ENCODE results near the gene RNU5B-1. TPM values are rescaled to one million over a fixed set of nuclear protein-coding genes. Genes with fewer than 3 reads are reported as not detected.

The RNU5B-1 gene
- total RNA-seq = not detected in 2 replicates

DNA sequence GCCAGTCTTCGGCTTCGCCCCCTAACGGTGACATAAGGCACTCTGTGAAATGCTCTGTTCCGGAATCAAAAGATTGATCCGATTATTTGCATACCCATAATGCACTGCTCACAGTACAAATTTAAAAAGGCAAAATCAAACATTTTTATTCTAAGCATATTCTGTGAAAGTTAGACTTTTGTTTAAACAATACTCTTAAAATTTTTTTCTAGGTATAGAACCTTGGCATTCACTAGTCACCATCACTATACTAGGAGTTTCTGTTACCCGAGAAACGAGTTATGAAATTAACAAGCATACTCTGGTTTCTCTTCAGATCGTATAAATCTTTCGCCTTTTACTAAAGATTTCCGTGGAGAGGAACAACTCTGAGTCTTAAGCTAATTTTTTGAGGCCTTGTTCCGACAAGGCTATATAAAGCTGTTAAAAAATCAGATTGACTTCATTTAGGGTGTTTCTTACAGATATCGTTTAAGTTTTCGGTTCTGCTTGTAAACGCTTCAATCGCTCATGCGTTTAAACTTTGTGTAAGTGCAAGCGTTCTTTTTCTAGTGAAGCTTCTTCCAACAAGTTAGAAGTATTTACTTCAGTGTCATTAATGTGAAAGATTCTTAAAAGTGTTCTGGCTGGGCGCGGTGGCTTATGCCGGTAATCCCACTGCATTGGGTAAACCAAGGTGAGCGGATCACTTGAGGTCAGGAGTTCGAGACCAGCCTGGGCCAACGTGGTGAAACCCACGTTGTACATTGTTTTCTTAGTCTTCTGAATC is at the start of gene RNU5B-1:
Gene RNU5B-1 (plus strand): TSS at position 297 of the 769 bp plus-strand sequence.

DNA sequence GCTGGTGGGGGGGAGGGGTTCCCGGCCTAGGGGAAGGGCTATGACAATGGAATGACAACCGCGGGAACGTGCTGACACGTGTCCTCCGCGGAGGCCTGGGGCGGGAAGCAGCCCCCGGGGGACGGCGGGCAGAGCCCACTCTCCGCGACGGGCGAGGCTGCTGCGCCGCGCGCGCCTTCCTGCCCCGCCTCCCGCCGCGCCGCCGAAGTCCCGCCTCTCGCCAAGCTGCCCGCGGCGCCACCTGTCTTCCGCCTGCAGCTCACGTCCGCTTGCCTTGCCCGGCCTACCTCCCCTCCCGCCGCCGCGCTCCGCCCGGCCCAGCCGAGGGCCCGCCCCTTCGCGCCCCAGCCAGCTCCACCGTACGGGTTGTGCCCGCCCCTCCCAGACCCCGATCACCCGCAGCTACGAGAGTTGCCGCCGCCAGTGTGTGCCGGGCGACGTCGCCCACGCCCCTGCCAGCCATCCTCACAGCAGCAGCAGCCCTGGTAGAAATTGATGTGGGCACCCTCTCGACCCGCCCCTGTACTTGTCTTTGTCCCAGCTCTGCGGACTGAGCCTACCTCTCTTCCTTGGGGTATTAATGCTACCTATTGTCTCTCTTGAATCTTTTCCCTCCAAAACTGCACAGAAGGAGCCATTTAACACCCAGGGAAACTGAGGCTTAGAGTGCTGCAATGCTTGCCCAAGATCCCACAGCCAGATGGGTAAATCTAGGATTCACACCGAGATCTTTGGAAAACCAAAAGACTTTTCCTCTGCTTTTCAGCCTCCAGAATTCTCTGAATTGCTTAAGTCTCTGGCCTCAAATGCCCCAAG is 17.6 kb upstream of the RNU5B-1 start, which contains the start of gene PARP16:
Gene PARP16 (minus strand): TSS at position 180 of the 816 bp plus-strand sequence. CDS start 457 bp downstream, outside the sequence.

Other genes with a start within 250 kb of the RNU5B-1 start
- 0.13 and 0.39 TPM in 2 replicates for gene RASL12, start 236.7 kb upstream of the RNU5B-1 start, total RNA-seq
- gene KBTBD13, start 227.9 kb upstream of the RNU5B-1 start, total RNA-seq = not detected in 2 replicates
- gene UBAP1L, start 189.5 kb upstream of the RNU5B-1 start, total RNA-seq = 2.2 and 2.4 TPM in 2 replicates
- gene PDCD7, start 170.9 kb upstream of the RNU5B-1 start, total RNA-seq = 15.1 and 16.1 TPM in 2 replicates
- 36.2 and 36.8 TPM in 2 replicates for gene CLPX, start 119.3 kb upstream of the RNU5B-1 start, total RNA-seq
- gene CILP, start 93.2 kb upstream of the RNU5B-1 start, total RNA-seq = 0.07 TPM in 2 replicates
- 3.5 and 4.6 TPM in 2 replicates for gene PARP16, start 17.8 kb upstream of the RNU5B-1 start, total RNA-seq
- not detected in 2 replicates for gene RNU5A-1, start 8.6 kb upstream of the RNU5B-1 start, total RNA-seq
- not detected in 2 replicates for gene IGDCC3, start 73.3 kb downstream of the RNU5B-1 start, total RNA-seq
- gene IGDCC4, start 118.3 kb downstream of the RNU5B-1 start, total RNA-seq = 0.53 and 0.65 TPM in 2 replicates
- 46.2 and 51.0 TPM in 2 replicates for gene DPP8, start 213.0 kb downstream of the RNU5B-1 start, total RNA-seq
- gene HACD3, start 225.8 kb downstream of the RNU5B-1 start, total RNA-seq = 94.3 and 94.8 TPM in 2 replicates

All from smooth muscle cell of the pulmonary artery (primary cell).